HS-27A (cell line): ENCODE results near the gene ARHGEF2.
"Not testable (repeated sequence)": the region's sequence is repeated elsewhere in the genome, so short reads cannot be mapped to it uniquely, and the experiment has no call there.

ENCODE experiments used
- DNase-seq: peaks from one replicate; pipeline ENCODE4 v3.0.0-alpha.2; 2012; ENCODE audit warnings: low read depth, missing footprints

Gene ARHGEF2

GRCh38 chr1:155942578-155943141, 35.7 kb downstream of the ARHGEF2 start:
- DNase-seq = no peak

DNA sequence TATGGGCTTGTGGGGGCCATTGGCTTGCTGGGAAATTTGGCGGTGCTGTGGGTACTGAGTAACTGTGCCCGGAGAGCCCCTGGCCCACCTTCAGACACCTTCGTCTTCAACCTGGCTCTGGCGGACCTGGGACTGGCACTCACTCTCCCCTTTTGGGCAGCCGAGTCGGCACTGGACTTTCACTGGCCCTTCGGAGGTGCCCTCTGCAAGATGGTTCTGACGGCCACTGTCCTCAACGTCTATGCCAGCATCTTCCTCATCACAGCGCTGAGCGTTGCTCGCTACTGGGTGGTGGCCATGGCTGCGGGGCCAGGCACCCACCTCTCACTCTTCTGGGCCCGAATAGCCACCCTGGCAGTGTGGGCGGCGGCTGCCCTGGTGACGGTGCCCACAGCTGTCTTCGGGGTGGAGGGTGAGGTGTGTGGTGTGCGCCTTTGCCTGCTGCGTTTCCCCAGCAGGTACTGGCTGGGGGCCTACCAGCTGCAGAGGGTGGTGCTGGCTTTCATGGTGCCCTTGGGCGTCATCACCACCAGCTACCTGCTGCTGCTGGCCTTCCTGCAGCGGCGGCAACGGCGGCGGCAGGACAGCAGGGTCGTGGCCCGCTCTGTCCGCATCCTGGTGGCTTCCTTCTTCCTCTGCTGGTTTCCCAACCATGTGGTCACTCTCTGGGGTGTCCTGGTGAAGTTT, 36.4 kb downstream of the ARHGEF2 start:
- no peak for DNase-seq

GRCh38 chr1:155940993-155941844, 37.1 kb downstream of the ARHGEF2 start, which contains the start of gene RXFP4:
Gene RXFP4 (plus strand): TSS chr1:155941638. CDS start chr1:155941710, 72 bp downstream.
- no peak for DNase-seq

DNA sequence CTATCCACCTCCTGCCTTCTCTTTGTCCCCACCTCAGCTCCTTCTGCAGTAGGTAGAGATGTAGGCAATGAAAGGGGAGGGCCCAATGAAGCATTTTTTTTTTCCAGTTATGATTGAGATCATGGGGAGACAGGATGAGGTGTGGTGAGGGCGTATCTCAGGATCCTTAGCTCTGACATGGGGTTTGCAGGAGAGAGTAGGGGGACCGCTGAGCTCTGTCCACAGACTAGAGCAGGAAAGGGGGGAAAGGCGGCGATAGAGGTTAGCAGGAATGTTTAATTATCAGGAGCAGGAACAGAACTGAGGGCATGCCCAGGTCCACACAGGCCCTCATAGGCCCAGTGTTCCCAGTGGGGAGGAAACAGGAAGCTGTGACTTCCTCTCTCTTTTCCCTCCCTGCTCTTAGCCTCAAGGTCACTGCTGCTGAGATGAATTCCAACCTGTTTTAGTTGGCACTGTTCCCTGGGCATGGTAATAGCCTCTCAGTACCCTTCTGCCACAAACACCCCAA, 37.8 kb downstream of the ARHGEF2 start:
- no peak for DNase-seq

DNA sequence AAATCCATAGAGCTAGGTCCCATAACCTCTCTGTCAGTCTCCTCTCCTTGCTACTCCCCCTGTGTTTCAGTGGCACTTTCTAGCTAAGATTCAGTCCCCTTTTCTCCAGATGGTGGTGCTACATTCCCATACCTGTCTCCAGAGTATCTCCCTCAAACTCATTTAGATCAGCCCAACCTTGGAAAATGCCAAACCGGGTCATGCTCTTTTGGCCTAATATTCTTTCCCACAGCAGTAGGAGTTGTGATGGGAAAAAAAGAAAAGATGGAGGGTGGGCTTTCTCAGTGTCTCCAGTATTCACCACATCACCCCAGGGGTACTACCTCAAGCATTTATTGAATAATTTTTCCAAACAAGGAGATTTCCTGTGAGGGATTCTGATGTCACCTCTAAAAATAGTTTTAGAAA, 40.1 kb downstream of the ARHGEF2 start:
- no peak for DNase-seq

DNA sequence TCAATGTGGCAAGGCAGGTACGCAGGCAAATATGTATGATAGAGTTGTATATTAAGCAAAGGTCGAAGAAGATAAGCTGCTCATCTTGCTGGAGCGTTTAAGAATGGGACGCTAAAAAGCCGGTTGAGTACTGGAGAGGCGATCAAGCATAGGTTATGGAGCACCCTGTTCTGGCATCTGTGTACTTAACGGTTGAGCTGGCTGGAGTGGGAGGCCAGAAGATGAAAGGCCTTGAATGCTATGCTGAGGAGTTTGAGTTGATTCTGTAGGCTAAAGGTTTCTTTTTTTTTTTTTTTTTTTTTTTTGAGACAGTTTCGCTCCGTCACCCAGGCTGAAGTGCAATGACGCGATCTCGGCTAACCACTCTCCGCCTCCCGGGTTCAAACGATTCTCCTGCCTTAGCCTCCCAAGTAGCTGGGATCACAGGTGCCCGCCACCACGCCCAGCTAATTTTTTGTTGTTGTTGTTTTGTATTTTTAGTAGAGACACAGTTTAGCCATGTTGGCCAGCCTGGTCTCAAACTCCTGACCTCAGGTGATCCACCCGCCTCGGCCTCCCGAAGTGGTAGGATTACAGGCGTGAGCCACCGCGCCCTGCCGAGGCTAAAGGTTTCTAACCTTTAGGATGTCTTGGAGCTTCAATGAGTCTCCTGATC, 43.3 kb downstream of the ARHGEF2 start:
- DNase-seq = no peak

- peak; percentile 92 for DNase-seq
These were observed 44.0 kb downstream of the ARHGEF2 start, which contains the start of gene KHDC4 for GRCh38 chr1:155934097-155934935. Gene KHDC4 (minus strand): TSS chr1:155934413. CDS start chr1:155934373, 40 bp downstream.

DNA sequence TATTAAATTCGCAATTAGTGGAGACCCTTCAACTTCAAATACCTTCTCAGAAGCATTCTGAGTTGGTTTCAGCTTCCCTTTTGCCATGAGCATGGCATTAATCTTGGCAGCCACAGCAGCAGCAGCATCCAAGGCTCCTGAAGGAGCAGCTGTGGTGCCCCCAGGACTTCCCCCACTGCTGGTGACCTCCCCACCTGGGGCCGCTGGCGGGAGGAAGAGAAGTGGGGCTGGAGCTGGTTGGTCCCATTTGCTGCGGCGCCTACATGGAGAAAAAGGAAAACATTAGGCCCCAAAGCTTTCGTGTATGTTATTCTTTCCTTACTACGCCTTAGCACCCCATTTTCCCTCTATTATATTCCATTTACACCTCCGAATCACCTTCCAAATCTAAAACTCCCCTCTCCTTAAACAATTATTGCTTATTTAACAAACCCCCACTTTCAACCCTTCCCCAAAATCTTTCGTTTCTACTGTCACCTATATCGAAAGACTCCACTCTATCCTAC, 44.7 kb downstream of the ARHGEF2 start:
- DNase-seq = no peak

- no peak for DNase-seq
These were observed 45.9 kb downstream of the ARHGEF2 start for GRCh38 chr1:155932487-155932886.

DNA sequence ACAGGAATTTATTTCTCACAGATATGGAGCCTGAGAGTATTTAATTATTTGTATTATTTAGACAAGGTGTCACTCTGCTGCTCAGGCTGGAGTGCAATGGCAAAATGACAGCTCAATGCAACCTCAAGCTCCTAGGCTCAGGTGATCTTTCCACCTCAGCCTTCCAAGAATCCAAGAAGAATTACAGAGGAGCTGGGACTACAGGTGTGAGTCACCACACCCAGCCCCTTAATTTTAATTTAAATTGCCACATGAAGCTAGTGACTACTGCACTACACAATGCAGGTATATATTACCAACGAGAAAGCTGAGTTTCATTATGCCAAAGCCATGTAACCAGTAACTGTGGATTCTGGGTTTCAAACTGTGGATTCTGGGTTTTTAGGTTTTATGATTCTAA, 46.3 kb downstream of the ARHGEF2 start:
- DNase-seq = no peak

GRCh38 chr1:155931332-155932038, 46.9 kb downstream of the ARHGEF2 start:
- DNase-seq = no peak

DNA sequence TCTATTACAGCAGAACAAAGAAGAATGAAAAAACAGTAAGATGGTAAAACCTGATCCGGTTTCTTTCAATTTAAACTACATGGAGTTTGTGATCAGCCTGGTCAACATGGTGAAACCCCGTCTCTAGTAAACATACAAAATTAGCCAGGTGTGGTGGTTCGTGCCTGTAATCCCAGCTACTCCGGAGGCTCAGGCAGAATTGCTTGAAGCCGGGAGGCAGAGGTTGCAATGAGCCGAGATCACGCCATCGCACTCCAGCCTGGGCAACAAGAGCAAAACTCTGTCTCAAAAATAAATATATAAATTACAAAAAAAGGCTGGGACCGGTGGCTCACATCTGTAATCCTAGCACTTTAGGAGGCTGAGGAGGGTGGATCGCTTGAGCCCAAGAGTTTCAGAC, 47.6 kb downstream of the ARHGEF2 start:
- not testable (repeated sequence) for DNase-seq

DNA sequence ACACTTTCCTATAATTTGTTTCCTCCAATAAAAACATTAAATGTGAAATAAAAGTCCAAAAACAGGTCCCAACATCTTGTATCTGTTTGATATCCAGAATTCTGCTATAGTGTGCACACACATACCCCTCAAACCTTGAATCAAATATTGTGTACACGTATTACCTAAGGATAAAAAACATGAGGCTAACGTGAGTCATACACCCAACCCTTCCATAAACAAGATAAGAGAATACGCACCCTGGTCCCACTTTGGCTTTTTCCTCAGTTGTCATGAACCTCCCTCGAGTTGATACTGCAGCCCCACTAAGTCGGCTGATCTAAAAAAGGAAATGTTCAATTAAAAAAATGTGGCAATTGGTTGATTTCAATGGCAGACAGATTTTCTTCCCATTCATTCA, 49.3 kb downstream of the ARHGEF2 start:
- DNase-seq = no peak

DNA sequence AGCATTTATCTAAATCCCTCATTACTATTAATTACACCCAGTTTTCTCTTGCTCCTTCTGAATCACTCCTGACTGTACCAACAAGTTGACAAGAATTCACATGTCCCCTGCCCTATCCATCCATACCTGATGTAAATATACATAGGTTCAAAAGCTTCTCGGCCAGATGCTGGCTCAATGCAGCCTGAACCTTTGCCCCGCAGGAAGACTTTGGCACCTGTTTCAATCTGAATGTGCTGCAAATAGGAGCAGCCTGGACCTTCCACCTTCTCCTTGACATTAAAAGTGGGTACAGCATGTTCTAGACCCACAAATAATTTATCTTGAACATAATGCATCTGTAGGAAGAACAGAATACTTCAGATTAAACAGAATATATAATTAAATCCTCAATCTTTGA, 52.8 kb downstream of the ARHGEF2 start:
- no peak for DNase-seq

DNA sequence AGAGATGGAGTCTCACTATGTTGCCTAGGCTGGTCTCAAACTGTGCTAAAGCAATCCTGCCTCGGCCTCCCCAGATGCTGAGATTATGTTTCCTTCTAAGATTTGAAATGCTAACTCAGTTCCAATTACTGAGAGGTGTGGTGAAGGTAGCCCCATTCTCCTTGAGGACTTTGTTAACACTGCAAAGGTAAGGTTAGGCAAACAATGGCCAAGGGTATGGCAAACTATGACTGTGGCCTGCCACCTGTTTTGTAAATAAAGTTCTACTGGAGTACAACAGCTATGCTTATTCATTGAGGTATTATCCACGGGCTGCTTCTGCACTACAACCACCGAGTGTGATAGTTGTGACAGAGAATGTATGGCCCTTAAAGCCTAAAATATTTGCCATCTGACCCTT, 57.6 kb downstream of the ARHGEF2 start:
- no peak for DNase-seq

GRCh38 chr1:155919801-155920200, 58.5 kb downstream of the ARHGEF2 start:
- DNase-seq = no peak

- no peak for DNase-seq
These were observed 59.7 kb downstream of the ARHGEF2 start for GRCh38 chr1:155918660-155919059.

- no peak for DNase-seq
These were observed 64.2 kb downstream of the ARHGEF2 start for GRCh38 chr1:155913969-155914757.

DNA sequence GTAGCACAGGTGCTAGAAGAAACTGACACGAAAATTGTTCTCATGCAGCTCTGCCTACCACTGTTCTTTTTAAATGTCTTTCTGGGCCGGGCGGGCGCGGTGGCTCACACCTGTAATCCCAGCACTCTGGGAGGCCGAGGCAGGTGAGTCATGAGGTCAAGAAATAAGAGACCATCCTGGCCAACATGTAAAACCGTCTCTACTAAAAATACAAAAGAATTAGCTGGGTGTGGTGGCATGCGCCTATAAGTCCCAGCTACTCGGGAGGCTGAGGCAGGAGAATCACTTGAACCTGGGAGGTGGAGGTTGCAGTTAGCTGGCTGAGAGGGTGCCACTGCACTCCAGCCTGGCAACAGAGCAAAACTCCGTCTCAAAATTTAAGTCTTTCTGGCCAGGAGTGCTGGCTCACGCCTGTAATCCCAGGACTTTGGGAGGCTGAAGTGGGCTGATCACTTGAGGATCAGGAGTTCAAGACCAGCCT, 66.3 kb downstream of the ARHGEF2 start:
- DNase-seq = no peak
